ENCODE results near the gene BOLA2B.

DNA sequence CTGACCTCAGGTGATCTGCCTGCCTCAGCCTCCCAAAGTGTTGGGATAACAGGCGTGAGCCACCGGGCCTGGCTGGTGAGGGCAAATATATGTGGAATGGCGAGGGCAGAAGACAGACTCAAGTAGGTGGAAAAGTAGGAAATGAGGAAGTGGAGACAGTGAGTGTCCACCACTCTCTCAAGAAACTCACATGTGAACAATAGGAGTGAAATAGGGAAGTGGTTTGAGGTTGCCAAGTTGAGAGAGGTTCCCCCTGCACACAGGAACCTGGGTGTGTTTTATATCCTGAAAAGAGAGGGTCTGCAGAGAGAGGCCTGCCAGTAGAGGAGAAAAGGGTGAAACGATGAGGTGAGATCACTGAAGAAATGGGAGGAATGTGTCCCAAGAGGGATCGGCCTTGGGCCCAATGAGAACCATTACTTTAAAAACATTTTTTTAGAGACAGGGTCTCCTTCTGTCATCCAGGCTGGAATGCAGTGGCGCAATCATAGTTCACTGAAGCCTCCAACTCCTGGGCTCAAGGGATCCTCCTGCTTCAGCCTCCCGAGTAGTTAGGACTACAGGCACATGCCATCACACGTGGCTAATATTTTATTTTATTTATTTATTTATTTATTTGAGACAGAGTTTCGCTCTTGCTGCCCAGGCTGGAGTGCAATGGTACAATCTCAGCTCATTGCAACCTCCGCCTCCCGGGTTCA, 27.1 kb downstream of the BOLA2B start:
- TF ChIP-seq, protein P1, sequence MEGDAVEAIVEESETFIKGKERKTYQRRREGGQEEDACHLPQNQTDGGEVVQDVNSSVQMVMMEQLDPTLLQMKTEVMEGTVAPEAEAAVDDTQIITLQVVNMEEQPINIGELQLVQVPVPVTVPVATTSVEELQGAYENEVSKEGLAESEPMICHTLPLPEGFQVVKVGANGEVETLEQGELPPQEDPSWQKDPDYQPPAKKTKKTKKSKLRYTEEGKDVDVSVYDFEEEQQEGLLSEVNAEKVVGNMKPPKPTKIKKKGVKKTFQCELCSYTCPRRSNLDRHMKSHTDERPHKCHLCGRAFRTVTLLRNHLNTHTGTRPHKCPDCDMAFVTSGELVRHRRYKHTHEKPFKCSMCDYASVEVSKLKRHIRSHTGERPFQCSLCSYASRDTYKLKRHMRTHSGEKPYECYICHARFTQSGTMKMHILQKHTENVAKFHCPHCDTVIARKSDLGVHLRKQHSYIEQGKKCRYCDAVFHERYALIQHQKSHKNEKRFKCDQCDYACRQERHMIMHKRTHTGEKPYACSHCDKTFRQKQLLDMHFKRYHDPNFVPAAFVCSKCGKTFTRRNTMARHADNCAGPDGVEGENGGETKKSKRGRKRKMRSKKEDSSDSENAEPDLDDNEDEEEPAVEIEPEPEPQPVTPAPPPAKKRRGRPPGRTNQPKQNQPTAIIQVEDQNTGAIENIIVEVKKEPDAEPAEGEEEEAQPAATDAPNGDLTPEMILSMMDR (IDR thresholded peaks at IDR 0.05; ENCODE audit: low read depth, low read length, poor library complexity, severe bottlenecking), result no peak
- no peak for TF ChIP-seq EZH2phosphoT487 (IDR thresholded peaks at IDR 0.05; ENCODE audit: borderline replicate concordance, low read length)

All from DOHH2 (cell line).